HL-60 (cell line): ENCODE data around the gene DNAAF3.

Experiments
- DNase-seq, 2 experiments: peaks; one replicate each; pipeline ENCODE4 v3.0.0-alpha.2; 2010 to 2020; ENCODE audit warnings: low read depth in 1 of 2, low spot score in 1 of 2
- H3K27ac ChIP-seq: fragments of 250-450 bp; sonication (Bioruptor Pico); replicated peaks from 2 replicates; pipeline ENCODE4 v1.5.1; 2020; ENCODE audit warnings: mild to moderate bottlenecking, moderate library complexity
- H3K27me3 ChIP-seq: fragments of 250-450 bp; sonication (Bioruptor Pico); 2 replicates; pipeline ENCODE4 v1.5.1; 2021; ENCODE audit warnings: mild to moderate bottlenecking, moderate library complexity; ENCODE audit not compliant: insufficient read depth, poor library complexity, severe bottlenecking
- H3K4me3 ChIP-seq: replicated peaks from 2 replicates; pipeline ENCODE4 v1.5.1; 2011; ENCODE audit warnings: mild to moderate bottlenecking, control low read depth, low read length; ENCODE audit not compliant: insufficient read depth
- CTCF ChIP-seq: IDR thresholded peaks from one replicate; pipeline ENCODE4 v1.5.1; 2011; ENCODE audit warnings: low read length, control low read depth, inconsistent platforms; ENCODE audit not compliant: insufficient read depth
- GABPA ChIP-seq: IDR thresholded peaks from 2 replicates; pipeline ENCODE4 v1.6.1; 2012; ENCODE audit warnings: low read depth
- POLR2AphosphoS5 ChIP-seq: IDR thresholded peaks from 2 replicates; pipeline ENCODE4 v1.6.1; 2012; ENCODE audit warnings: low read depth
- REST ChIP-seq: IDR thresholded peaks from 2 replicates; pipeline ENCODE4 v1.6.1; 2012; ENCODE audit warnings: low read depth; ENCODE audit not compliant: insufficient replicate concordance
- SPI1 ChIP-seq: IDR thresholded peaks from 2 replicates; pipeline ENCODE4 v1.6.1; 2012; ENCODE audit warnings: low read depth, mild to moderate bottlenecking, borderline replicate concordance

Gene DNAAF3

GRCh38 chr19:55117663-55118391, 48.6 kb downstream of the DNAAF3 start:
- H3K4me3 ChIP-seq, result peak overlapping the region; percentile 64
- H3K27me3 ChIP-seq, result no peaks in the 10 kb centered on the region
- DNase-seq, result peak; percentile 96 to 99
- H3K27ac ChIP-seq, result peak overlapping the region; percentile 67
- TF ChIP-seq GABPA (peak; percentile 49; the same call in 1 of the 2 replicates), POLR2AphosphoS5 (peak; percentile 64), CTCF (no peak), REST (no peak), SPI1 (peak; percentile 65; the same call in 1 of the 2 replicates)

GRCh38 chr19:55116859-55117662, 49.4 kb downstream of the DNAAF3 start, which contains the start of gene PPP1R12C:
Gene PPP1R12C, minus strand, starts transcription at chr19:55117637. Its CDS starts 94 bp downstream, at chr19:55117543.
- Histone ChIP-seq H3K27ac (peak within 1 kb of the TSS; percentile 67), H3K27me3 (no peaks in the 10 kb centered on the region)

More at GRCh38 chr19:55116859-55117662, 49.4 kb downstream of the DNAAF3 start, which contains the start of gene PPP1R12C:
- no peak for DNase-seq
- H3K4me3 ChIP-seq, result peak within 1 kb of the TSS; percentile 71
- no peak for TF ChIP-seq REST
- no peak for TF ChIP-seq GABPA
- TF ChIP-seq CTCF, result no peak
- TF ChIP-seq SPI1, result no peak
- no peak for TF ChIP-seq POLR2AphosphoS5
